Measurements from ENCODE around the gene SATB1. TPM values are rescaled to one million over a fixed set of nuclear protein-coding genes. Genes with fewer than 3 reads are reported as not detected.
A peak's percentile ranks its signal among the peaks of the same experiment; 100 is the strongest.

The SATB1 gene
- total RNA-seq, 2 experiments from 2014 or later = 390 to 393 TPM

- Mint-ChIP-seq H3K27ac (peak overlapping the region; percentile 96), H3K36me3 (ENCODE audit: low read depth) (peaks cover 89% of the 10 kb centered on the region), H3K9me3 (no peaks in the 10 kb centered on the region), H3K27me3 (no peaks in the 10 kb centered on the region), H3K4me1 (ENCODE audit: low read depth) (peaks cover 89% of the 10 kb centered on the region), H3K4me3 (peak overlapping the region; percentile 66)
- Histone ChIP-seq H3K36me3 (ENCODE audit: insufficient read depth, low read length) (peaks cover 59% of the 10 kb centered on the region), H3K4me1 (ENCODE audit: insufficient read depth, low read length) (peaks cover 20% of the 10 kb centered on the region), H3K27ac (ENCODE audit: low read depth in 1 of 2, low read length in 2 of 2) (peak overlapping the region; percentile 25 to 53), H3K9me3 (ENCODE audit: control insufficient read depth in 1 of 2, insufficient read depth in 1 of 2, low read length in 2 of 2) (no peaks in the 10 kb centered on the region), H3K4me3 (ENCODE audit: low read length) (no peak overlapping the region), H3K27me3 (ENCODE audit: control insufficient read depth in 1 of 2, insufficient read depth in 2 of 2, low read length in 2 of 2) (no peaks in the 10 kb centered on the region)
- intact Hi-C loops (cut with DNase I, micrococcal nuclease) = loop anchor here in 1 of 2 experiments (5.0 kb wide), 1 partner anchor 40 kb away; no protein-coding TSS in a partner anchor
- ChIA-PET CTCF (no interaction called here), POLR2A (interaction anchor here (2.7 to 13.2 kb wide), 2 partner anchors 11 to 32 kb away, joined by 23 to 152 read pairs; partner anchors contain the start of gene SATB1)
- ATAC-seq (ENCODE audit: poor library complexity) (no peak), DNase-seq (no peak)
- no peak for TF ChIP-seq CTCF (IDR thresholded peaks at IDR 0.05)
Observed at GRCh38 chr3:18412684-18413083, 12.5 kb downstream of the SATB1 start.

GRCh38 chr3:18411541-18411940 lies 13.6 kb downstream of the SATB1 start:
- POLR2A ChIA-PET = interaction anchor here (0.6 to 2.1 kb wide), 14 partner anchors 10 to 492 kb away, joined by 3 to 23 read pairs (median 4); partner anchors contain the start of gene SATB1
- peaks cover 89% of the 10 kb centered on the region for H3K36me3 Mint-ChIP-seq (ENCODE audit: low read depth)
- peaks cover 89% of the 10 kb centered on the region for H3K4me1 Mint-ChIP-seq (ENCODE audit: low read depth)
- Histone ChIP-seq H3K27ac (ENCODE audit: low read depth in 1 of 2, low read length in 2 of 2) (peak overlapping the region in 1 of 2 donors; percentile 53), H3K36me3 (ENCODE audit: insufficient read depth, low read length) (peaks cover 61% of the 10 kb centered on the region), H3K4me1 (ENCODE audit: insufficient read depth, low read length) (peaks cover 17% of the 10 kb centered on the region), H3K9me3 (ENCODE audit: control insufficient read depth in 1 of 2, insufficient read depth in 1 of 2, low read length in 2 of 2) (no peaks in the 10 kb centered on the region), H3K4me3 (ENCODE audit: low read length) (no peak overlapping the region), H3K27me3 (ENCODE audit: control insufficient read depth in 1 of 2, insufficient read depth in 2 of 2, low read length in 2 of 2) (no peaks in the 10 kb centered on the region)
- intact Hi-C loops (cut with DNase I, micrococcal nuclease) = loop anchor here in 1 of 2 experiments (1.0 to 5.0 kb wide), 3 partner anchors 9 to 39 kb away; no protein-coding TSS in a partner anchor
- H3K27me3 Mint-ChIP-seq = no peaks in the 10 kb centered on the region
- DNase-seq (peak in 3 of 14 experiments; percentile 43 to 62 (median 46)), ATAC-seq (ENCODE audit: poor library complexity) (peak; percentile 72)
- CTCF ChIA-PET = interaction anchor here (0.9 to 1.1 kb wide), 3 partner anchors 9 to 27 kb away, joined by 3 to 4 read pairs (median 4); no protein-coding TSS in a partner anchor
- no peaks in the 10 kb centered on the region for H3K9me3 Mint-ChIP-seq
- TF ChIP-seq CTCF (IDR thresholded peaks at IDR 0.05) = no peak
- H3K27ac Mint-ChIP-seq = peak overlapping the region; percentile 82
- peak overlapping the region; percentile 79 for H3K4me3 Mint-ChIP-seq

- no peak overlapping the region for H3K4me3 ChIP-seq (ENCODE audit: low read length)
- Mint-ChIP-seq H3K27ac (peak overlapping the region; percentile 82), H3K4me3 (peak overlapping the region; percentile 74), H3K27me3 (no peaks in the 10 kb centered on the region), H3K4me1 (ENCODE audit: low read depth) (peaks cover 89% of the 10 kb centered on the region), H3K9me3 (no peaks in the 10 kb centered on the region), H3K36me3 (ENCODE audit: low read depth) (peaks cover 89% of the 10 kb centered on the region)
- H3K9me3 ChIP-seq (ENCODE audit: control insufficient read depth in 1 of 2, insufficient read depth in 1 of 2, low read length in 2 of 2) = no peaks in the 10 kb centered on the region
- H3K4me1 ChIP-seq (ENCODE audit: insufficient read depth, low read length) = peaks cover 23% of the 10 kb centered on the region
- CTCF ChIA-PET = no interaction called here
- POLR2A ChIA-PET = interaction anchor here (1.6 to 2.1 kb wide), 3 partner anchors 8 to 34 kb away, joined by 5 to 23 read pairs (median 6); partner anchors contain the start of gene SATB1
- DNase-seq (peak in 1 of 14 experiments; percentile 43), ATAC-seq (ENCODE audit: poor library complexity) (no peak)
- no peak for TF ChIP-seq CTCF (IDR thresholded peaks at IDR 0.05)
- H3K27me3 ChIP-seq (ENCODE audit: control insufficient read depth in 1 of 2, insufficient read depth in 2 of 2, low read length in 2 of 2) = no peaks in the 10 kb centered on the region
- H3K36me3 ChIP-seq (ENCODE audit: insufficient read depth, low read length) = peaks cover 58% of the 10 kb centered on the region
- intact Hi-C loops (cut with DNase I, micrococcal nuclease) = loop anchor here in 1 of 2 experiments (5.0 kb wide), 1 partner anchor 38 kb away; no protein-coding TSS in a partner anchor
- peak overlapping the region; percentile 5 to 15 for H3K27ac ChIP-seq (ENCODE audit: low read depth in 1 of 2, low read length in 2 of 2)
Observed at GRCh38 chr3:18410205-18410604, 14.9 kb downstream of the SATB1 start.

All from CD4-positive, alpha-beta T cell (primary cell).